MCF 10A (cell line): Measurements from ENCODE around the gene VASN. TPM values are rescaled to one million over a fixed set of nuclear protein-coding genes. Genes with fewer than 3 reads are reported as not detected.

Experiments used
- BruUV-seq: library from RNA; stranded (reverse); fragments of 400-500 nt; replicated peaks from 2 replicates; lab custom pipeline; 2021; lab: Mats Ljungman, UMichigan
- CTCF ChIA-PET: fragments of 300-600 bp; sonication (Branson Sonifier 250); formaldehyde crosslinking; extraction: SDS; loops from one replicate; lab custom pipeline; 2021; ENCODE audit warnings: antibody characterized with exemption, inconsistent platforms; lab: Yijun Ruan, JAX
- POLR2A ChIA-PET: fragments of 300-600, 350-650 bp; sonication (Branson Sonifier 250); formaldehyde crosslinking; extraction: SDS; loops from one replicate; lab custom pipeline; 2020; ENCODE audit warnings: antibody characterized with exemption, inconsistent platforms; lab: Yijun Ruan, JAX
- DNase-seq: peaks from one replicate; pipeline ENCODE4 v3.0.0-alpha.2; 2018; ENCODE audit not compliant: unreplicated experiment
- H3K27ac Mint-ChIP-seq: one replicate; pipeline ENCODE4 v1.8.0; 2022; ENCODE audit warnings: mild to moderate bottlenecking, low read depth, mixed read lengths; ENCODE audit not compliant: unreplicated experiment
- H3K27me3 Mint-ChIP-seq: one replicate; pipeline ENCODE4 v1.8.0; 2022; ENCODE audit warnings: mixed read lengths; ENCODE audit not compliant: insufficient read depth, unreplicated experiment
- H3K36me3 Mint-ChIP-seq: one replicate; pipeline ENCODE4 v1.8.0; 2022; ENCODE audit warnings: mild to moderate bottlenecking, moderate library complexity, mixed read lengths; ENCODE audit not compliant: insufficient read depth, unreplicated experiment
- H3K4me1 Mint-ChIP-seq: one replicate; pipeline ENCODE4 v1.8.0; 2022; ENCODE audit warnings: mixed read lengths; ENCODE audit not compliant: insufficient read depth, unreplicated experiment
- H3K4me3 Mint-ChIP-seq: one replicate; pipeline ENCODE4 v1.8.0; 2022; ENCODE audit warnings: mild to moderate bottlenecking, moderate library complexity, mixed read lengths; ENCODE audit not compliant: unreplicated experiment
- H3K9me3 Mint-ChIP-seq: one replicate; pipeline ENCODE4 v1.8.0; 2022; ENCODE audit warnings: mixed read lengths; ENCODE audit not compliant: unreplicated experiment
- intact Hi-C: fragments of 100-400 bp; cut with micrococcal nuclease; formaldehyde crosslinking; loops from 2 replicates; pipeline ENCODE4 v1.14.1; 2022
- total RNA-seq: library from RNA; stranded (reverse); gene quantifications from 2 replicates; pipeline ENCODE4 v1.2.3, GENCODE V29; 2022
- TF ChIP-seq, protein P1 (sequence below): fragments of 200-600 bp; IDR thresholded peaks from one replicate; pipeline ENCODE4 v1.8.0; 2022; ENCODE audit warnings: antibody characterized with exemption, mild to moderate bottlenecking; ENCODE audit not compliant: unreplicated experiment

Gene VASN
- total RNA-seq, 1 experiment from 2014 or later, result 4.0 TPM

DNA sequence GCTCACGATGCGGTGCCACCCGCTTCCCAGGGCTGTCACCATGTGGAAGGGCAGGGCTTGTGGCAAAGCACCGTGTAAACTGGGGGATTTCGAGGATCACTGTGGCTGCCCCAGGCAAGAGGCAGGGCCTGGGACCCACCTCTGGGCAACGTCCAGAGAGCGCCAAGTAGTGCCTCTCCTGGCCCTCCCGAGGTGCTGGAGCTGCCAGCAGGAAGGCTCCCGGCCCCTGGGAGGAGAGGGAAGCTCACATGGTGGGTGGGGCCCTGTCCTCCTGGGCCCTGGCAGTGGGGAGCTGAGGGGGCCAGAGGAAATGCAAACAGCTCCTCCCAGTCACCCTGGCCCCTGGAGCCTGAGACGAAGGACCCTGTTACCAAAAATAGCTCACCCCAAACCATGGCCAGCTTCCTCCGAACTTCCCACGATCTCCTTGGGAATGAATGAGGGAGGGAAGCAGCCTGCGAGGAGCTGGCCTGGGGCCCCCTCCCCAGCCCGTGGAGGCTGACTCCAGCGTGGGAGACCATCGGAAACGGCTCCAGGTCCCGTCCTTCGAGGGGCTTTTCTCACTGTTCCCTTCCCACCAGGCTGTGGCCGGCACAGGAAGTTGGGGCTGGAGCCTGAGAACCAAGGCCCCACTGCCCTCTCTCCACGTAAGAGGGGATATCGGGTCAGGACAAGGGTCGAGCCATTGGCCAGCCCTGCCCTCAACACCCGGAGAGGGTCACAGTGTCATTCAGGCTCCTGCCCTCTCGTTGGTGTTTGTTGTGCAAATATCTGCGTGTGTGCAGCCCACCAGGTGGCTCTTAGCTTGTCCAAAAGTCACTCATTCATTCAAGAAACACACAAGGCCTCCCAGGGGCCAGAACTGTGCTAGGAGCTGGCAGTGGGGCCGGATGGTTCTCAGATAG, 17.7 kb downstream of the VASN start:
- TF ChIP-seq, protein P1, sequence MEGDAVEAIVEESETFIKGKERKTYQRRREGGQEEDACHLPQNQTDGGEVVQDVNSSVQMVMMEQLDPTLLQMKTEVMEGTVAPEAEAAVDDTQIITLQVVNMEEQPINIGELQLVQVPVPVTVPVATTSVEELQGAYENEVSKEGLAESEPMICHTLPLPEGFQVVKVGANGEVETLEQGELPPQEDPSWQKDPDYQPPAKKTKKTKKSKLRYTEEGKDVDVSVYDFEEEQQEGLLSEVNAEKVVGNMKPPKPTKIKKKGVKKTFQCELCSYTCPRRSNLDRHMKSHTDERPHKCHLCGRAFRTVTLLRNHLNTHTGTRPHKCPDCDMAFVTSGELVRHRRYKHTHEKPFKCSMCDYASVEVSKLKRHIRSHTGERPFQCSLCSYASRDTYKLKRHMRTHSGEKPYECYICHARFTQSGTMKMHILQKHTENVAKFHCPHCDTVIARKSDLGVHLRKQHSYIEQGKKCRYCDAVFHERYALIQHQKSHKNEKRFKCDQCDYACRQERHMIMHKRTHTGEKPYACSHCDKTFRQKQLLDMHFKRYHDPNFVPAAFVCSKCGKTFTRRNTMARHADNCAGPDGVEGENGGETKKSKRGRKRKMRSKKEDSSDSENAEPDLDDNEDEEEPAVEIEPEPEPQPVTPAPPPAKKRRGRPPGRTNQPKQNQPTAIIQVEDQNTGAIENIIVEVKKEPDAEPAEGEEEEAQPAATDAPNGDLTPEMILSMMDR, result no peak
- no peak for DNase-seq
- no peaks in the 10 kb centered on the region for H3K27me3 Mint-ChIP-seq
- CTCF ChIA-PET, result interaction anchor here (1.1 to 10.0 kb wide), 3 partner anchors 14 to 30 kb away, joined by 8 to 129 read pairs (median 10); no protein-coding TSS in a partner anchor
- H3K4me3 Mint-ChIP-seq, result no peak overlapping the region
- H3K27ac Mint-ChIP-seq, result no peak overlapping the region
- H3K9me3 Mint-ChIP-seq, result no peaks in the 10 kb centered on the region
- POLR2A ChIA-PET, result interaction anchor here (1.7 kb wide), 1 partner anchor 17 kb away, joined by 6 read pairs; no protein-coding TSS in a partner anchor
- peaks cover 14% of the 10 kb centered on the region for H3K4me1 Mint-ChIP-seq
- BruUV-seq, result no TSS peak
- H3K36me3 Mint-ChIP-seq, result peaks cover 12% of the 10 kb centered on the region
- intact Hi-C loops, result no loop called here

DNA sequence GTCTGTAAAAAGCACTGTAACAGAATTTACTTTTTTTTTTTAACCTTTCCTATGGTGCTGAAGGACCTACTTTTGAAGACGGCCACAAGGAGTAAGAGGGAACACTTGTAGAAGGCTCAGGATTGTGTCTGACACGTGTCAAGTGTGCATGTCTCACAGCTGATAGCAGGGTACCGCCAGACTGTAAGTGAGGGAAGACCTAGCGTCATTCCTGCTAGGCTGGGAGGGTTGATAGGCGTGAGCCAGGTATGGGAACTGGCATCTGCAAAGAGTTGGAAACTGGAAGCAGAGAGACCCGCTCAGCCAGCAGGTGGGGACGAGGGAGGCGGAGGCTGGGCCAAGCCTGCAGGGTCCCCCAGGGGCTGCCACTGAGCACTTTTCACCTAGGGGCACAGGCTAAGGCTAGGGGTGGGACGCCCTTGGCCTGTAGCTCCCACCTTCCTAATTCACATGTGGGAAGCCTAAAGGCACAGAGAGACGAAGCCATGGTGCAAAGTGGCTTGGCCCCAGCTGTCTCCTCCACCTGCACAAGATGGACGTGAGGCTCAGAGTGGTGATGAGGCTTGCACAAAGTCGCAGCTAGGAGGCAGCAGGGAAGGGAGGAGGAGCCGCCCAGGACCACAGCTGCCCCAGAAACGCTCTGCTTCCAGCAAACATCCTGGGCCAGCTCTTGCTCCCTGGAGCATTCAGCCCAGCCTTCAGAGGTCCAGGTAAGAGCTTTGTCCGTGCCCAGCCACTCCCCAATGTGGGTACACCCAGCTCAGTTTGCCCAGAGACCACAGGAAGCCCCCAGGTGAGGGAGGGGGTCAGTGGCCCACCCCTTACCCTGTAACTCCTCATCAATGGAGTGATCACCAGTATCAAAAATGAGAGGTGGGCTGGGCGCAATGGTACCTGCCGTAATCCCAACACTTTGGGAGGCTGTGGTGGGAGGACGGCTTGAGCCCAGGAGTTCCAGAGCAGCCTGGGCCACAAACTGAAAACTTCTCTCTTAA, 18.9 kb downstream of the VASN start:
- TF ChIP-seq, protein P1, result no peak
- Mint-ChIP-seq H3K27ac (no peak overlapping the region), H3K9me3 (no peaks in the 10 kb centered on the region), H3K36me3 (peaks cover 7% of the 10 kb centered on the region), H3K4me1 (peaks cover 14% of the 10 kb centered on the region), H3K4me3 (no peak overlapping the region), H3K27me3 (no peaks in the 10 kb centered on the region)
- BruUV-seq, result no TSS peak
- CTCF ChIA-PET, result interaction anchor here (0.6 to 10.0 kb wide), 6 partner anchors 12 to 233 kb away, joined by 4 to 129 read pairs (median 6); no protein-coding TSS in a partner anchor
- intact Hi-C loops, result no loop called here
- no peak for DNase-seq
- POLR2A ChIA-PET, result interaction anchor here (0.7 to 1.7 kb wide), 2 partner anchors 9 to 18 kb away, joined by 3 to 6 read pairs; no protein-coding TSS in a partner anchor

- peak overlapping the region; percentile 54 for H3K27ac Mint-ChIP-seq
- no peaks in the 10 kb centered on the region for H3K9me3 Mint-ChIP-seq
- DNase-seq, result no peak
- ChIA-PET POLR2A (interaction anchor here (0.7 to 1.5 kb wide), 2 partner anchors 10 to 11 kb away, joined by 3 to 9 read pairs; no protein-coding TSS in a partner anchor), CTCF (interaction anchor here (0.6 to 10.0 kb wide), 4 partner anchors 11 to 232 kb away, joined by 3 to 129 read pairs (median 7); no protein-coding TSS in a partner anchor)
- no peaks in the 10 kb centered on the region for H3K27me3 Mint-ChIP-seq
- H3K4me3 Mint-ChIP-seq, result no peak overlapping the region
- no TSS peak for BruUV-seq
- H3K36me3 Mint-ChIP-seq, result peaks cover 6% of the 10 kb centered on the region
- H3K4me1 Mint-ChIP-seq, result peaks cover 14% of the 10 kb centered on the region
- intact Hi-C loops, result no loop called here
- TF ChIP-seq, protein P1, result no peak
These were observed 20.2 kb downstream of the VASN start for GRCh38 chr16:4391631-4392381.
